H9 (cell line): ENCODE data around the gene SERPINA5. TPM values are rescaled to one million over a fixed set of nuclear protein-coding genes. Genes with fewer than 3 reads are reported as not detected.

Experiments used
- DNase-seq: peaks from one replicate; pipeline ENCODE4 v3.0.0-alpha.2; 2017
- H2AFZ ChIP-seq: one replicate; pipeline ENCODE4 v1.6.1; 2013; ENCODE audit warnings: mild to moderate bottlenecking, low read length, control low read depth, moderate library complexity
- H2AK5ac ChIP-seq: 2 replicates; pipeline ENCODE4 v1.6.1; 2013; ENCODE audit warnings: low read length, control low read depth, mixed read lengths; ENCODE audit not compliant: insufficient read length
- H2BK120ac ChIP-seq: one replicate; pipeline ENCODE4 v1.6.1; 2013; ENCODE audit warnings: low read depth, mild to moderate bottlenecking, low read length, control low read depth, inconsistent platforms; ENCODE audit not compliant: poor library complexity, severe bottlenecking
- H2BK12ac ChIP-seq: 2 replicates; pipeline ENCODE4 v1.6.1; 2013; ENCODE audit warnings: low read length, control low read depth, mixed read lengths, low read depth; ENCODE audit not compliant: insufficient read length
- H2BK15ac ChIP-seq: 2 replicates; pipeline ENCODE4 v1.6.1; 2013; ENCODE audit warnings: low read depth, low read length, control low read depth
- H2BK20ac ChIP-seq: one replicate; pipeline ENCODE4 v1.6.1; 2013; ENCODE audit warnings: low read depth, mild to moderate bottlenecking, low read length, control low read depth, inconsistent platforms; ENCODE audit not compliant: poor library complexity, severe bottlenecking
- H2BK5ac ChIP-seq: 2 replicates; pipeline ENCODE4 v1.6.1; 2013; ENCODE audit warnings: low read length, control low read depth, mixed read lengths; ENCODE audit not compliant: insufficient read length
- H3K14ac ChIP-seq: 2 replicates; pipeline ENCODE4 v1.6.1; 2013; ENCODE audit warnings: low read length, control low read depth; ENCODE audit not compliant: insufficient read depth
- H3K18ac ChIP-seq: 2 replicates; pipeline ENCODE4 v1.6.1; 2013; ENCODE audit warnings: low read depth, mild to moderate bottlenecking, mixed read lengths, low read length, control low read depth; ENCODE audit not compliant: insufficient read length
- H3K23ac ChIP-seq: 2 replicates; pipeline ENCODE4 v1.6.1; 2013; ENCODE audit warnings: low read length, control low read depth, mixed read lengths, low read depth; ENCODE audit not compliant: insufficient read length
- H3K23me2 ChIP-seq: 2 replicates; pipeline ENCODE4 v1.6.1; 2013; ENCODE audit warnings: low read depth, mild to moderate bottlenecking, mixed read lengths, low read length, control low read depth; ENCODE audit not compliant: insufficient read length, poor library complexity, severe bottlenecking
- H3K27ac ChIP-seq: 2 replicates; pipeline ENCODE4 v1.5.1; 2013; ENCODE audit warnings: low read length, control low read depth, mixed read lengths, low read depth; ENCODE audit not compliant: insufficient read length
- H3K27me3 ChIP-seq: 2 replicates; pipeline ENCODE4 v1.6.1; 2013; ENCODE audit warnings: low read length, control low read depth, inconsistent platforms; ENCODE audit not compliant: insufficient read depth
- H3K4ac ChIP-seq: 2 replicates; pipeline ENCODE4 v1.6.1; 2013; ENCODE audit warnings: low read depth, mild to moderate bottlenecking, control low read depth, inconsistent platforms, low read length, moderate library complexity
- H3K4me1 ChIP-seq: 2 replicates; pipeline ENCODE4 v1.6.1; 2013; ENCODE audit warnings: low read length, control low read depth, inconsistent platforms; ENCODE audit not compliant: insufficient read depth
- H3K4me2 ChIP-seq: 2 replicates; pipeline ENCODE4 v1.6.1; 2013; ENCODE audit warnings: low read length, control low read depth, mixed read lengths; ENCODE audit not compliant: insufficient read length, insufficient read depth
- H3K56ac ChIP-seq: 2 replicates; pipeline ENCODE4 v1.6.1; 2013; ENCODE audit warnings: low read depth, mild to moderate bottlenecking, mixed read lengths, low read length, control low read depth; ENCODE audit not compliant: insufficient read length
- H3K79me1 ChIP-seq: 2 replicates; pipeline ENCODE4 v1.6.1; 2013; ENCODE audit warnings: low read depth, mild to moderate bottlenecking, moderate library complexity, low read length, control low read depth, inconsistent platforms; ENCODE audit not compliant: insufficient read depth, poor library complexity, severe bottlenecking
- H3K79me2 ChIP-seq: 2 replicates; pipeline ENCODE4 v1.6.1; 2013; ENCODE audit warnings: low read length, control low read depth, inconsistent platforms; ENCODE audit not compliant: insufficient read depth
- H3K9ac ChIP-seq: 2 replicates; pipeline ENCODE4 v1.6.1; 2013; ENCODE audit warnings: low read length, control low read depth, mixed read lengths; ENCODE audit not compliant: insufficient read length; ENCODE audit errors: extremely low read depth
- H3K9me3 ChIP-seq: one replicate; pipeline ENCODE4 v1.6.1; 2013; ENCODE audit warnings: low read depth, low read length, inconsistent platforms; ENCODE audit not compliant: control insufficient read depth
- H3T11ph ChIP-seq: one replicate; pipeline ENCODE4 v1.6.1; 2013; ENCODE audit warnings: mild to moderate bottlenecking, low read length, control low read depth, inconsistent platforms
- H4K20me1 ChIP-seq: one replicate; pipeline ENCODE4 v1.6.1; 2013; ENCODE audit not compliant: control insufficient read depth, insufficient read length, insufficient read depth
- H4K5ac ChIP-seq: 2 replicates; pipeline ENCODE4 v1.6.1; 2013; ENCODE audit warnings: low read depth, mild to moderate bottlenecking, mixed read lengths, low read length, control low read depth; ENCODE audit not compliant: insufficient read length
- H4K8ac ChIP-seq: replicated peaks from 2 replicates; pipeline ENCODE4 v1.6.1; 2013; ENCODE audit warnings: low read length, control low read depth, mixed read lengths, low read depth; ENCODE audit not compliant: insufficient read length
- H4K91ac ChIP-seq: 2 replicates; pipeline ENCODE4 v1.6.1; 2013; ENCODE audit warnings: low read depth, mild to moderate bottlenecking, moderate library complexity, mixed read lengths, low read length, control low read depth; ENCODE audit not compliant: insufficient read length
- H3K27ac Mint-ChIP-seq, 3 experiments: 2 replicates in 2 of 3; 3 replicates in 1 of 3; pipeline ENCODE4 v1.8.0; 2020 to 2021; ENCODE audit warnings: mixed read lengths in 3 of 3, mild to moderate bottlenecking in 1 of 3, moderate library complexity in 1 of 3
- H3K27me3 Mint-ChIP-seq: 2 replicates; pipeline ENCODE4 v1.8.0; 2021; ENCODE audit warnings: low read depth, mild to moderate bottlenecking, moderate library complexity, mixed read lengths
- H3K36me3 Mint-ChIP-seq, 3 experiments: 2 replicates in 2 of 3; 3 replicates in 1 of 3; pipeline ENCODE4 v1.8.0; 2020 to 2021; ENCODE audit warnings: low read depth in 3 of 3, mixed read lengths in 3 of 3; ENCODE audit not compliant: insufficient read depth in 1 of 3
- H3K4me1 Mint-ChIP-seq, 2 experiments: 2 replicates each; pipeline ENCODE4 v1.8.0; 2020; ENCODE audit warnings: mixed read lengths in 2 of 2
- H3K4me3 Mint-ChIP-seq, 2 experiments: 2 replicates in 1 of 2; 3 replicates in 1 of 2; pipeline ENCODE4 v1.8.0; 2020 to 2021; ENCODE audit warnings: mild to moderate bottlenecking in 2 of 2, mixed read lengths in 2 of 2, moderate library complexity in 1 of 2
- H3K9me3 Mint-ChIP-seq, 2 experiments: 2 replicates in 1 of 2; 3 replicates in 1 of 2; pipeline ENCODE4 v1.8.0; 2020; ENCODE audit warnings: mild to moderate bottlenecking in 2 of 2, mixed read lengths in 2 of 2, moderate library complexity in 1 of 2
- WGBS: extraction: QIAGEN DNeasy Blood & Tissue Kit; methylation state at CpG from one replicate; pipeline ENCODE4 v1.1.7; 2013; ENCODE audit warnings: missing lambda C conversion rate, low lambda C conversion rate, mixed read lengths; ENCODE audit not compliant: insufficient read length; ENCODE audit errors: extremely low coverage; 5-methylcytosine and 5-hydroxymethylcytosine counted together
- total RNA-seq: library from RNA; stranded (reverse); gene quantifications from 2 replicates; pipeline ENCODE4 v1.2.1, GENCODE V29; 2021
- TF ChIP-seq, protein P1 (sequence below): fragments of 200-600 bp; sonication (generic); conservative IDR thresholded peaks from 3 replicates; pipeline ENCODE4 v1.8.0; 2021; ENCODE audit warnings: antibody characterized with exemption, mild to moderate bottlenecking

Gene SERPINA5
- total RNA-seq, 1 experiment from 2014 or later: 1.1 TPM

DNA sequence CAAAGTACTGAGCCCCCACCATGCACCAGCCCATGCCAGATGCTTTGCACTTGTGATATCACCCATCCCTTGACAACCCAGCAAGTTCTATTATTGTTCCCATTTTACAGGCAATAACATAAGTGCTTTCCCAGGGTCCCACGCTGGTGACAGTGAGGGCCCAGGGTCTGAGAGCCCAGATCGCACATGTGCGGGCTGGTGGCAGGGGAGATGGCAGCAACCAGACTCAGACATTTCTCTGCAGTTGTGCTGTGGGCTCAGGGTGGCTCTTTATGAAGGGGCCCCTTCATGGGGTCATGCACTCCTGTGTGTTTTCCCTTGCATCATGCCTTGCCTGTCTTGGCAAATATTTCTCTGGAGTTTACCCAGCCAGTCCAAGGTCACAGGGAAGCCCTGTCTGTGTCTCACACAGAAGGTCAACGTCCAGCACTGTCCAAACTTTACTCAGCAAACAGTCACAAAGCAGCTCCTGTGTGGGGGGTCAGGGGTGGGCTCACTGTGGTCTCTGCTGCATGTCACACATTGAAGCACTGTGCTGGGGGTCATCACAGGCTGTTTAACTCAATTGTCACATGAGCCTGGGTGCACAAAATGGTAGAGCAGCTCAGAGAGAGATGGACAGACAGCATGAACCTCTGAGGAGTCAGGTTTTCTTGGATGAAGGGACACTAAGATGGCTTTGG is 12.7 kb downstream of the SERPINA5 start:
- WGBS: no CpG with 5 or more reads among the region's 4 CpGs

More for the DNA sequence above, 12.7 kb downstream of the SERPINA5 start:
- H2BK120ac ChIP-seq: no peak overlapping the region
- no peak overlapping the region for H2BK20ac ChIP-seq
- peaks cover 0 to 5% (median 5%) of the 10 kb centered on the region in 3 experiments; a peak in 3 of 7 replicates for H3K36me3 Mint-ChIP-seq
- no peak overlapping the region for H4K8ac ChIP-seq
- no peak overlapping the region for H3T11ph ChIP-seq
- H3K27me3 Mint-ChIP-seq: peaks cover 8% of the 10 kb centered on the region
- H3K56ac ChIP-seq: no peak overlapping the region
- H3K9me3 ChIP-seq: no peaks in the 10 kb centered on the region
- H3K79me1 ChIP-seq: no peaks in the 10 kb centered on the region
- H2AK5ac ChIP-seq: no peak overlapping the region
- no peak overlapping the region for H4K5ac ChIP-seq
- no peak overlapping the region for H2BK15ac ChIP-seq
- H4K91ac ChIP-seq: no peak overlapping the region
- H3K27ac ChIP-seq: no peak overlapping the region
- H3K18ac ChIP-seq: no peak overlapping the region
- no peak overlapping the region for H3K27ac Mint-ChIP-seq
- H3K4me1 Mint-ChIP-seq: peaks cover 8 to 11% of the 10 kb centered on the region in 2 experiments
- H3K9me3 Mint-ChIP-seq: peaks cover 8% of the 10 kb centered on the region in 2 experiments; a peak in 4 of 5 replicates
- H3K27me3 ChIP-seq: no peaks in the 10 kb centered on the region
- H4K20me1 ChIP-seq: no peaks in the 10 kb centered on the region
- no peak overlapping the region for H2AFZ ChIP-seq
- no peak overlapping the region for H3K4me3 Mint-ChIP-seq
- no peak overlapping the region for H3K14ac ChIP-seq
- no peaks in the 10 kb centered on the region for H3K4me1 ChIP-seq
- no peak overlapping the region for H3K9ac ChIP-seq
- H2BK12ac ChIP-seq: no peak overlapping the region
- H3K23me2 ChIP-seq: no peaks in the 10 kb centered on the region
- H3K79me2 ChIP-seq: no peaks in the 10 kb centered on the region
- H2BK5ac ChIP-seq: no peak overlapping the region
- no peak overlapping the region for H3K23ac ChIP-seq
- H3K4ac ChIP-seq: no peak overlapping the region
- DNase-seq: no peak
- TF ChIP-seq, protein P1, sequence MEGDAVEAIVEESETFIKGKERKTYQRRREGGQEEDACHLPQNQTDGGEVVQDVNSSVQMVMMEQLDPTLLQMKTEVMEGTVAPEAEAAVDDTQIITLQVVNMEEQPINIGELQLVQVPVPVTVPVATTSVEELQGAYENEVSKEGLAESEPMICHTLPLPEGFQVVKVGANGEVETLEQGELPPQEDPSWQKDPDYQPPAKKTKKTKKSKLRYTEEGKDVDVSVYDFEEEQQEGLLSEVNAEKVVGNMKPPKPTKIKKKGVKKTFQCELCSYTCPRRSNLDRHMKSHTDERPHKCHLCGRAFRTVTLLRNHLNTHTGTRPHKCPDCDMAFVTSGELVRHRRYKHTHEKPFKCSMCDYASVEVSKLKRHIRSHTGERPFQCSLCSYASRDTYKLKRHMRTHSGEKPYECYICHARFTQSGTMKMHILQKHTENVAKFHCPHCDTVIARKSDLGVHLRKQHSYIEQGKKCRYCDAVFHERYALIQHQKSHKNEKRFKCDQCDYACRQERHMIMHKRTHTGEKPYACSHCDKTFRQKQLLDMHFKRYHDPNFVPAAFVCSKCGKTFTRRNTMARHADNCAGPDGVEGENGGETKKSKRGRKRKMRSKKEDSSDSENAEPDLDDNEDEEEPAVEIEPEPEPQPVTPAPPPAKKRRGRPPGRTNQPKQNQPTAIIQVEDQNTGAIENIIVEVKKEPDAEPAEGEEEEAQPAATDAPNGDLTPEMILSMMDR: no peak
- no peak overlapping the region for H3K4me2 ChIP-seq
